Measurements from ENCODE around the gene LDB3.

LDB3 gene

GRCh38 chr10:86687750-86688149, 19.4 kb downstream of the LDB3 start:
- DNase-seq: no peak

- DNase-seq: peak in 1 of 2 experiments; percentile 42
These were observed 20.1 kb downstream of the LDB3 start for GRCh38 chr10:86688398-86688921.

DNA sequence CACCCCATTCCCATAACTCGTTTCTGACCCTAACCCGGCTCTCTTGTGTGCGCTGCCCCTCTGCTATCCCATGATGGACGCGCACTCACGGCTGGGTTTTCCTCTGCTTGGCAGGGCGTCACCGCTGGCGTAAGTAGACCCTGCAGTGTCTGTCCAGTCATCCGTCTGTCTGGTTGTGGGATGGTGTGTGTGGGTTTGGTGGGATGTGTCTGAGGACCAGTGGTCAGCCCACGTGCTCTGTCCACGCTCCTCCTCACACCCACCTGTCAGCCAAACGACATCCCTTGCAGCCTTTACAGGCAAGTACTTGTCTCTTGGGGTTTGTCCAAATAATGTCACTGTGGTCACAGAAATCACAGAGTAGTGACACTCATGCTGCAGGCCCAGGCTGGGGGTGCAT, 20.8 kb downstream of the LDB3 start:
- no peak for DNase-seq

DNA sequence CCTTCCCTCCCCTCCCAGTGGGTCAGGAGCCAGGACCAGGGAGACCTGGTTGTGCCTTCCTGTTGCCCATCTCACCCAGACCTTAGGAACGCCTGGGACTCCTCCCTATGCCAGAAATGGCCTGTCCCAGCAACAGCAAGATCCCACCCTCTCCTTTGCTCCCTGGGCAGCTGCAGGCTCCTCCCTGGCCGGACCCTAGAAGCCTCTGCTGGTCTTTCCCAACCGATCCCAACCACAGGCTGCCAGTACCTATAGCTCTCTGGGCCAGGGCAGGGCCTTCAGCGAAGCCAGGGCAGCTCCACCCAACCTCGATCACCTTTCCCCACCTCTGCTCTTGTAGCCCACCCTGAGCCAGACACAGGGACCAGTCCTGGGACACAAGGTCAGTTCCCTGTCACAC, 21.9 kb downstream of the LDB3 start:
- DNase-seq: no peak

DNA sequence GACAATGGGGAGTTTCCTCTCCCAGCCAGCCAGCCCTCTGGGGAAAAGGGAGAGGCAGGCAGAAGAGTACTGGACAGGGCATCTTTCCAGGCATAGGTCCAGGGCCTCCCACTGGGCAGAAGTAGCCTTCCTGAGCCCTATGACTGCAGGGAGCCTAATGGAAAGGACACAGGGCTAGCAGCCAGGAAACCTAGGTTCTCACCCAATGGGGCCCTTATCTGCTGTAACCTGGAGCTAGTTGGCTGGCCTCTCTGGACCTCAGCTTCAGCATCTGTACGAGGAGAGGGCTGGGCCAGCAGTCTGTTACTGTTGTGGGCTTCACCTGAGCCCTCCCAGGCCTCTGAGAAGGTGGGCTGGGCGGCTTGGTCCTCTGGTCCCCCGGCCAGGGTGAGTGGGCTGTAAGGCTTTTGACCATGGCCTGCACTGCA, 22.4 kb downstream of the LDB3 start:
- DNase-seq: no peak

DNA sequence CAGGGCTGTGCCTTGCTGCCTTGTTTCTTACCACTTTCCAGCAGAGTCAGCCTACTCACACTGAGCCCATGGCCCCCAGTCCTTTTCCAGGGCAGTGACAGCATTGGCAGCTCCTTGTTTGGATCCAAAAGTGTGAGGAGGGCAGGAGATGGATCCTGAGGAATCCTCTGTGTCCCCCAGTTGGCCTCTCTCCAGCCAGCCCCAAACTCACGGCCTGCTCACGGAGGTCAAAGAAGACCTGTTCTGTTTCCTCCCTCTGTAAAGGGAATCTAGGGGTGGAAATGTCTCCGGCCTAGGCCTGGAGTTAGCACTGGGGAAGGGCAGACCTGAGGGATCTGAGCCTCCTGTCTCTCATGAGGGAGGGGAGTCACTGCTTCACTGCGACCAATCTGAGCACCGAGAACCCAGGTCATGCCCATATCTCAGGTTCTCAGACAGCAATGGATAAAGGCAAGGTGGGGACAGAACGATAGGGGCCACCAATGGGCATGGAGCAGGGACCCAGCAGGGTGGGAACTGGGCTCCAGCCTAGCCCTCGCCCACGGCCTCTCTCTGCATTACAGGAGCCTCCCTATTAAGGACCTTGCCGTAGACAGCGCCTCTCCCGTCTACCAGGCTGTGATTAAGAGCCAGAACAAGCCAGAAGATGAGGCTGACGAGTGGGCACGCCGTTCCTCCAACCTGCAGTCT, 23.2 kb downstream of the LDB3 start:
- DNase-seq: no peak

DNA sequence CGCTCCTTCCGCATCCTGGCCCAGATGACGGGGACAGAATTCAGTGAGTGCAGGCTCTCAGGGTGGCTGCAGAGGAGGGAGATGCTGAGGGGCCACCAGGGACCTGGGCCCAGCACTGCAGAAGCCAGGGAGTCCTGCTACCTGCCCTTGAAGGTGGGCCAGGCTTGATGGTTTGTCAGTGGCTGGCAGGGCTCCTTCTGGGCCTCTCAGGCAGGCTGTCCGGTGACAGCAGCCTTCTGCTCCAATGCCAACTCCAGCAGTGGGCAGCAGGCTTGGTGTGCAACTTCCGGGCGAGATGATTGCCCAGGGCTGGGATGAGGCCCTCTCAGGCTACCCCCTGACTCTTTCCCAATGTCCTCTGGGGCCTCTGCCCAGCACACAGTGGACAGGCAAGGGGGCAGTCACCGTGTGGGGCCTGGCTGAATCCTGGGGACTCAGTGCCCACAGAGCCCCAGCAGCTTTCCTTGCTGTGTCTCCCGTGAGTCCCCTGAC, 23.8 kb downstream of the LDB3 start:
- DNase-seq: no peak

- no peak for DNase-seq
These were observed 24.4 kb downstream of the LDB3 start for GRCh38 chr10:86692664-86693063.

GRCh38 chr10:86693275-86693674, 25.0 kb downstream of the LDB3 start:
- DNase-seq: no peak

DNA sequence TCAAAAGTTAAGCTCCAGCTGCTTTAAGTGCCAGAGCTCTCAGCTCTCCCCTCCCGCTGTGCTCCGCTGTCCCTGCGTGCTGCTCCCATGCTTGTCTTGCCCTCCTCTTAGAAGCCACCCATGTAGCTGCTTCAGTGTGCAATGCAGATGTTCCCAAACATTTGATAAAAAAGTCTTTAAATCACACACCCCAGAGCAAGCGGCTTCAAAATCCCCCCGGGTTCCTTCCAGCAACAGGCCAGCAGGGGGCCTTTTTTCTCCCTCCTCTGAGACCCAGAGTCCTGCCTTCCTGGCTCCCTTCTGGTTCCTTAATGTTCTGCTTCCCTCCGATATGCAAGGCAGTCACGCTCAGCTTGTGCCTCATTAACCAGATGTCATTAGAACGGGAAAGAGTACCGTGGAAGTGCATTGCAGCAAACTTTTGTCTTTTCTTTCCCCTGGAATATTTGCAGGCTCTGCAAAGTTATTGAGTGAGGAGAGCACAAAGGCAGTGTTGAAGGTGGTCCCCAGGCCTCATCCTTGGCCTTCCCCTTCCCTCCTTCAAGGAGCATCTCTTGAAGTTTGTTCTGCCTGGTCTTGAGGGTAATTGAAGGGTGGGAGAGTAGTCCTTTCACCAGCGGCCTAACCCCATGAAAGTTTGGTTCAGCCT, 25.5 kb downstream of the LDB3 start:
- DNase-seq: peak in 1 of 2 experiments; percentile 15

DNA sequence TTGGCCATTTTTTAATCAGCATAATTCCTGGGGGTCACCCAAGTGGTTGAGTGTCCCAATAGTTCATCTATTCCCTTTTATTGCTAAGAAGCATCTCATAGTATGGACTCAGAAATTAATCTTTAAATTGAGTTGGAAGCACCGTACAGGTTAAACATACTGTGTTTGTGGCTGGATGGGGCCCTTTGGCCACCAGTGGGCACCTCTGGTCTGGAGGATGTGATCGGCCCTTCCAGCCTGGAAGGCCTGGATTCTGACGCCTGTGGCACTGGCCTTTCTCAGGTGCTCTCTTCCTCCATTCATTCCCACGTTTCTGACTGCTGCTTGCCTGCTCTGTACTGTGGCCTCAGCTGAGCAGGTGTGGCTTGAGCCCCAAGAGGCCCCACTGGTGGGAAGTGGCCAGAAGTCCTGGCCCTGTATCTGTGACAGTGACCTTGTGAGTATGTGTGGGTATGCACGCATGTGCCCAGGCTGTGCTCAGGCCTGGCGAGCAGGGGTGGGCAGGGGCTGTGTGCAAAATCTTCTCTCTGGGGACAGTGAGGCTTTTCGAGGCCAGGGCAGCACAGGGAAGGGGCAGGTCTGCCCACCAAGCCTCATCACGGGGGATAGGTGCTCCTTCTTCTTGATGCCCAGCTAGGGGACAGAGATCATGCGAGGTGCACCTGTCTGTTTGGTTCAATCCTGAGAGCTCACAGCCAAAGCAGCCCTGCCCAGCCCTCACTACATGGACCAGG, 30.1 kb downstream of the LDB3 start:
- no peak for DNase-seq

GRCh38 chr10:86699125-86699524, 30.8 kb downstream of the LDB3 start:
- DNase-seq: no peak

- no peak for DNase-seq
These were observed 31.2 kb downstream of the LDB3 start for GRCh38 chr10:86699541-86699940.

- no peak for DNase-seq
These were observed 31.9 kb downstream of the LDB3 start for GRCh38 chr10:86699991-86700840.

DNA sequence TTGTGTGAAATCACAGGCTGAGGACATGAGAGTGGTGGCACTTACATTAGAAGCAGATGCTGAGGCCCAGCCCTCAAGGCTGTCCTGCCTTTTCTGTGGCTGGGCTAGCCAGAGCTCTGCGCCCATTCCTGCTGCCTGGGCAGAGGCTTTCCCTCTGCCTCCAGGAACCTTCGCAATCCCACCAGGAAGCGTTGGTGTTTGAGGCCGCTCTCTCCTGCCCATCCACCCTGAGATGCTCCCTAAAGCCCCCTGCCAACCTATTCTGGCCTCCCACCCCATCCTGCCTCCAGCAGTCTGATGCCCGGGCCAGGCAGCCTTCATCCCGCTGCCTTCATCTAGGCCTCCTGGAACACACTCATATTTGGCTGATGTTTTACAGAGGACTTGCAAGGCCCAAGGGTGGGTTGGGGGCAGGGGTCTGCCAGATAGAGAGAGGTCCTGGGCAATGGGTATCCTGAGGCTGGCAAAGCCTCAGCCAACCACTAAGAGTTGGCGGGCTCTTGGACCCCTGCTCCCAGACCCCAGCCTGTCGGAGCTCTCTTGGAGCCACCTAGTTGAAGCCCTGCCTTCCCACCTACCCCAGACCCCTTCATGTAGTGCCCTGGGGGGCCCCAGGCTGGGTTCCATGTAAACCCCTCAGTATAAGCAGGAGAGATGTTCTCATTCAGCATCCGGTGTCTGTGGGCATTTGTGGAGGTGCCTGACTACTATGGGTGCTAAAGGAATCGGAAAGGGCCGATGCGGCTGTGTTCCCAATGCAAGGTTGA, 32.7 kb downstream of the LDB3 start:
- DNase-seq: no peak

GRCh38 chr10:86703176-86703575, 34.9 kb downstream of the LDB3 start:
- DNase-seq: no peak

DNA sequence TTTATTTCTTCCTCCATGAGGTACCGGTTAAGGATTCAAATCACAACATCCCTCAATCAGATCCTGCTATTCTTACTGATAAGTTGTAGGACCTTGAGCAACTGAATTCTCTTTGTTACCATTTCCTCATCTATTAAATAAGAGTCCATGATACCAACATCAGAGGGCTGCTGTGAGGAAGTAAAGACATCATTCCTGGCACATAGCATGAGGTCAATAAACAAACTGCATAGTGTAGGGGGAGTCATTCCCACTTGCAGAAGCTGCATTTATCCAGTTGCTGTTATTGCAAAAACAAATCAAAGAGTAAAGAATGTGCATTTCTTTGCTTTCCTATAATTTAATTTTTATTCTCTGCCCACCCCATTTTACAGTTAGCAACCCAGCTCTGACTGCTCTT, 36.8 kb downstream of the LDB3 start:
- no peak for DNase-seq

GRCh38 chr10:86705905-86706304, 37.6 kb downstream of the LDB3 start:
- DNase-seq: no peak

DNA sequence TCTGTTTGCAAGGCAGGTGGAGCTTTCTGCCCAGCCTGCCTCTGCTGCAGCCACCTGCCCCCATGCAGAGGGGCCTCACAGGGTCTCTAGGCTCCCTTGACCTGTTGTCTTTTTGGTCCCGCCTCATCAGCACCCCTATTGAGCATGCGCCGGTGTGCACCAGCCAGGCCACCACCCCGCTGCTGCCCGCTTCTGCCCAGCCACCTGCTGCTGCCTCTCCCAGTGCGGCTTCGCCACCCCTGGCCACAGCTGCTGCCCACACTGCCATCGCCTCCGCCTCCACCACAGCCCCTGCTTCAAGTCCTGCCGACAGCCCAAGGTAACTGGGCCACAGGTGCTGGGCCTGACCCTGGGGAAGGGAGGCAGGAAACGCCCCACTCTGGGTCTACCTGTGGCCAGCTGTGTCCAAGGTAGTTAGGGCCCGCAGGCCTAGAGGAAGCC, 38.1 kb downstream of the LDB3 start:
- no peak for DNase-seq

DNA sequence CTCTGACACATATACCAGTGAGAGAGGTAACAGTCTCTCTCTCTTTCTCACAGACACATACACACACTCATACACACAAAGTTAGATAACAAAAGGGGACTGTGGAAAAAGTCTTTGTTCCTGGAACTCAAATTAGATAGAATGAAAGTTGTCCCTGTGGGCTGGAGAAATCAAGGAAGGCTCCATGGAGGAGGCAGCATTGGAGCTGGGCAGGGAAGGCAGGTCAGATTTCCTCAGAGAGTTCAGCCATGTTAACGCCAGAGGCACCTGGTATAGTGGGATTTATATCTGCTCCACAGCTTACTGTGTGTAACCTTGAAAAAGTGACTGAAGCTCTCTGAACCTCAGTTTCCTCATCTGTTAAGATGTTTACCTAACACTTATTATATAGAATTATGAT, 38.7 kb downstream of the LDB3 start:
- no peak for DNase-seq

DNA sequence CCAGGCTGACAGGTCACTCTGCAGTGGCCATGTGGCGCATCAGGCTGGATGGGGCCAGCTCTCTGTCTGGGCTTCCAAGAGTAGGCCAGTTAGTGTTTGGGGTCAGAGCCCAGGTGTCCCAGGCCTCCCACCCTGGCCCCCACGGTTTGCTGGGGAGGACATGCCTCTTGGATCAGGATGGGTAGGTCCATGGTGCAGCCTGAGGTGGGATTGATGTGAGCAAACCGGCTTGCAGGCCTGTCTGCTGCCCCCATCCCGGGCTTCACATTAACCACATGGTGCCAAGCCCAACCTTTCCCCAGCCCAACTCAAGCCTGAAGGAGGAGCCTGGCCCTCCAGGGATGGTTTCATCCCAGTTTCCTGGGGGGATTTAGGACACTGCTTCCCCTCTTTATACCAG, 39.2 kb downstream of the LDB3 start:
- DNase-seq: no peak
